Osteocyte (in vitro differentiated cells): ENCODE results near the gene AMOTL2. TPM values are rescaled to one million over a fixed set of nuclear protein-coding genes. Genes with fewer than 3 reads are reported as not detected.

ENCODE experiments used
- DNase-seq: peaks from one replicate; pipeline ENCODE4 v3.0.0; 2021; ENCODE audit warnings: mixed read lengths; ENCODE audit not compliant: unreplicated experiment; ENCODE audit errors: extremely low spot score
- H3K27ac Mint-ChIP-seq: one replicate; pipeline ENCODE4 v1.8.0; 2021; ENCODE audit warnings: mild to moderate bottlenecking, mixed read lengths; ENCODE audit not compliant: unreplicated experiment
- H3K27me3 Mint-ChIP-seq: one replicate; pipeline ENCODE4 v1.8.0; 2021; ENCODE audit warnings: mixed read lengths; ENCODE audit not compliant: unreplicated experiment
- H3K36me3 Mint-ChIP-seq: one replicate; pipeline ENCODE4 v1.8.0; 2021; ENCODE audit warnings: mixed read lengths; ENCODE audit not compliant: unreplicated experiment
- H3K4me1 Mint-ChIP-seq: one replicate; pipeline ENCODE4 v1.8.0; 2021; ENCODE audit warnings: mixed read lengths; ENCODE audit not compliant: unreplicated experiment
- H3K4me3 Mint-ChIP-seq: one replicate; pipeline ENCODE4 v1.8.0; 2021; ENCODE audit warnings: mild to moderate bottlenecking, moderate library complexity, mixed read lengths; ENCODE audit not compliant: unreplicated experiment
- H3K9me3 Mint-ChIP-seq: one replicate; pipeline ENCODE4 v1.8.0; 2021; ENCODE audit warnings: mixed read lengths; ENCODE audit not compliant: unreplicated experiment
- CTCF ChIP-seq: fragments of 200-600 bp; sonication (generic); IDR thresholded peaks from 2 replicates; pipeline ENCODE4 v1.5.0; 2021; ENCODE audit warnings: antibody characterized with exemption, mild to moderate bottlenecking, moderate library complexity
- total RNA-seq: library from RNA; stranded (reverse); gene quantifications from 2 replicates; pipeline ENCODE4 v1.2.1, GENCODE V29; 2021

Gene AMOTL2
- total RNA-seq, 1 donor from 2014 or later = 195 TPM

- H3K4me3 Mint-ChIP-seq = no peak overlapping the region
- H3K4me1 Mint-ChIP-seq = peaks cover 15% of the 10 kb centered on the region
- H3K9me3 Mint-ChIP-seq = peaks cover 6% of the 10 kb centered on the region
- peaks cover 7% of the 10 kb centered on the region for H3K27me3 Mint-ChIP-seq
- DNase-seq = peak; percentile 60
- no peaks in the 10 kb centered on the region for H3K36me3 Mint-ChIP-seq
- no peak for TF ChIP-seq CTCF
- H3K27ac Mint-ChIP-seq = no peak overlapping the region
Observed at GRCh38 chr3:134388292-134388691, 14.0 kb upstream of the AMOTL2 start.

- Mint-ChIP-seq H3K27ac (no peak overlapping the region), H3K36me3 (no peaks in the 10 kb centered on the region), H3K9me3 (peaks cover 6% of the 10 kb centered on the region), H3K27me3 (peaks cover 7% of the 10 kb centered on the region), H3K4me3 (no peak overlapping the region), H3K4me1 (peaks cover 5% of the 10 kb centered on the region)
- TF ChIP-seq CTCF = no peak
- DNase-seq = peak; percentile 34
Observed at GRCh38 chr3:134387293-134387692, 13.0 kb upstream of the AMOTL2 start.

- TF ChIP-seq CTCF = no peak
- no peak overlapping the region for H3K27ac Mint-ChIP-seq
- no peaks in the 10 kb centered on the region for H3K36me3 Mint-ChIP-seq
- H3K4me1 Mint-ChIP-seq = peaks cover 18% of the 10 kb centered on the region
- no peak overlapping the region for H3K4me3 Mint-ChIP-seq
- DNase-seq = peak; percentile 44
- peaks cover 9% of the 10 kb centered on the region for H3K9me3 Mint-ChIP-seq
- peaks cover 7% of the 10 kb centered on the region for H3K27me3 Mint-ChIP-seq
Observed at GRCh38 chr3:134384963-134385362, 10.7 kb upstream of the AMOTL2 start.

- DNase-seq = peak; percentile 59
- peaks cover 18% of the 10 kb centered on the region for H3K4me1 Mint-ChIP-seq
- TF ChIP-seq CTCF = no peak
- no peaks in the 10 kb centered on the region for H3K36me3 Mint-ChIP-seq
- H3K27ac Mint-ChIP-seq = no peak overlapping the region
- peaks cover 7% of the 10 kb centered on the region for H3K27me3 Mint-ChIP-seq
- H3K9me3 Mint-ChIP-seq = peaks cover 7% of the 10 kb centered on the region
- no peak overlapping the region for H3K4me3 Mint-ChIP-seq
Observed at GRCh38 chr3:134381831-134382442, 7.7 kb upstream of the AMOTL2 start.

GRCh38 chr3:134381076-134381475 is 6.8 kb upstream of the AMOTL2 start:
- Mint-ChIP-seq H3K9me3 (peaks cover 7% of the 10 kb centered on the region), H3K36me3 (no peaks in the 10 kb centered on the region), H3K4me1 (peaks cover 18% of the 10 kb centered on the region), H3K27me3 (peaks cover 7% of the 10 kb centered on the region), H3K4me3 (no peak overlapping the region), H3K27ac (peak overlapping the region; percentile 76)
- TF ChIP-seq CTCF = no peak
- no peak for DNase-seq
